RWPE1 (cell line): ENCODE data around the gene PIKFYVE.
"Not testable (repeated sequence)": the region's sequence is repeated elsewhere in the genome, so short reads cannot be mapped to it uniquely, and the experiment has no call there.

Experiments
- CTCF ChIA-PET: fragments of 350-600 bp; sonication (Branson Sonifier 250); formaldehyde crosslinking; extraction: SDS; loops from one replicate; lab custom pipeline; 2021; lab: Yijun Ruan, JAX
- POLR2A ChIA-PET: fragments of 400-600 bp; formaldehyde crosslinking; extraction: SDS; loops from one replicate; lab custom pipeline; 2020; ENCODE audit warnings: antibody characterized with exemption; ENCODE audit not compliant: low non-redundant PET; lab: Yijun Ruan, JAX
- DNase-seq: peaks from one replicate; pipeline ENCODE4 v3.0.0; 2012; ENCODE audit warnings: low spot score
- H3K27ac ChIP-seq: fragments of 450-650 bp; 2 replicates; pipeline ENCODE4 v1.5.1; 2017
- TF ChIP-seq, protein P1 (sequence below): fragments of 450-650 bp; conservative IDR thresholded peaks from 2 replicates; pipeline ENCODE4 v1.5.1; 2017; ENCODE audit warnings: low read depth, mild to moderate bottlenecking

PIKFYVE gene

DNA sequence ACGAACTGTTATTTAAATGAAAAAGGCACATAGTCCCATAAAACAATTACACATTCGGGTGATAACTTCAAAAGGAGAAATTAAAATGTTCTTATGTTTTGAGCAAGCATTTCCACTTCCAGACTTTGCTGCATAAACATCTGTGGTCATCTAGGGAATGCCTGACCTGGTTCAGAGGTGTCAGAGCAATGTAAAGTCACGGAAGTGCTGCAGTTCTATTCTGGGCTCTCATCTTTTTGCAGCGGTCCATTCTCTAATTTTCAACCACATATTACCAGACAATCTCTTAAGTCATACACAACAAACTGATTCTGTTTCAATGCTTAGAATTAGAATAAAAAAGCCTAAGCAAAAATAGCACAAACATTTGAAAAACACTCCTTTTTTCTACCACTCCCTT is 118.6 kb downstream of the PIKFYVE start:
- ChIA-PET CTCF (no interaction called here), POLR2A (no interaction called here)
- TF ChIP-seq, protein P1, sequence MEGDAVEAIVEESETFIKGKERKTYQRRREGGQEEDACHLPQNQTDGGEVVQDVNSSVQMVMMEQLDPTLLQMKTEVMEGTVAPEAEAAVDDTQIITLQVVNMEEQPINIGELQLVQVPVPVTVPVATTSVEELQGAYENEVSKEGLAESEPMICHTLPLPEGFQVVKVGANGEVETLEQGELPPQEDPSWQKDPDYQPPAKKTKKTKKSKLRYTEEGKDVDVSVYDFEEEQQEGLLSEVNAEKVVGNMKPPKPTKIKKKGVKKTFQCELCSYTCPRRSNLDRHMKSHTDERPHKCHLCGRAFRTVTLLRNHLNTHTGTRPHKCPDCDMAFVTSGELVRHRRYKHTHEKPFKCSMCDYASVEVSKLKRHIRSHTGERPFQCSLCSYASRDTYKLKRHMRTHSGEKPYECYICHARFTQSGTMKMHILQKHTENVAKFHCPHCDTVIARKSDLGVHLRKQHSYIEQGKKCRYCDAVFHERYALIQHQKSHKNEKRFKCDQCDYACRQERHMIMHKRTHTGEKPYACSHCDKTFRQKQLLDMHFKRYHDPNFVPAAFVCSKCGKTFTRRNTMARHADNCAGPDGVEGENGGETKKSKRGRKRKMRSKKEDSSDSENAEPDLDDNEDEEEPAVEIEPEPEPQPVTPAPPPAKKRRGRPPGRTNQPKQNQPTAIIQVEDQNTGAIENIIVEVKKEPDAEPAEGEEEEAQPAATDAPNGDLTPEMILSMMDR, result no peak
- no peak overlapping the region for H3K27ac ChIP-seq
- no peak for DNase-seq

DNA sequence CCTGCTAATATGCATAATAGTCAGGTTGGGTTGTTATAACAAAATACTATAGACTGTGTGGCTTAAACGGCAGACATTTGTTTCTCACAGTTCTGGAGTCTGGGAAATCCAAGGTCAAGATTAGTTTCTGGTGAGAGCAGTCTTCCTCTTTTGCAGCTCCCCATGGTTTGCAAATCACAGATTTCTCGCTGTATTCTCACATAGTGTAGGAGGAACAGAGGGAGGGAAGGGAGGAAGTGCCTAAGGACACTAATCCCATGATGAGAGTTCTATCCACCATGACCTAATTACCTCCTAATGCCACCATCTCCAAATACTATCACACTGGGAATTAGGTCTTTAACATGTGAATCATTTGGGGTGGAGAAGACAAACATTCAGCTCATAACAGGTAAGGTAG is 120.5 kb downstream of the PIKFYVE start:
- DNase-seq, result no peak
- H3K27ac ChIP-seq, result no peak overlapping the region
- POLR2A ChIA-PET, result no interaction called here
- TF ChIP-seq, protein P1, result no peak
- CTCF ChIA-PET, result no interaction called here

DNA sequence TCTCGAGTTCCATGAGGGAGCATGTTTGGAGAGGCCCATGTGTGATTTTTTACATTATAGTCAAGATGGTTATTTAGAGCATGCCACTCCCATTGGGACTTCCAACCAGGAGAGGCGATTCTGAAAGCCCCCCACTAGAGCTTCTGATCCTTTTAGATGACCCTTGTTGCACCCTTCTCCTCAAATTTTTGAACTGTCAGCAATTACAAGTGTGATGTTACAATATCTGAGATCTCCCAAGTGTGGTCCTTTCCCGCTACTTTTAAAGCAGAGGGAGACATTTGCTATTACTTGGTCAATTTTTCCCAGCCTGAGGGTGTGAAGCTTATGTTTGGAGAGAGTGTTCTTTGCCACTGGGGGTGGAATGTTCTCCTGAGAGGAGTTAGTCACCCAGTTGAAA is 123.9 kb downstream of the PIKFYVE start:
- CTCF ChIA-PET, result interaction anchor here (0.6 to 1.2 kb wide), 2 partner anchors 16 to 39 kb away, joined by 5 read pairs; no protein-coding TSS in a partner anchor
- DNase-seq, result no peak
- TF ChIP-seq, protein P1, result no peak

DNA sequence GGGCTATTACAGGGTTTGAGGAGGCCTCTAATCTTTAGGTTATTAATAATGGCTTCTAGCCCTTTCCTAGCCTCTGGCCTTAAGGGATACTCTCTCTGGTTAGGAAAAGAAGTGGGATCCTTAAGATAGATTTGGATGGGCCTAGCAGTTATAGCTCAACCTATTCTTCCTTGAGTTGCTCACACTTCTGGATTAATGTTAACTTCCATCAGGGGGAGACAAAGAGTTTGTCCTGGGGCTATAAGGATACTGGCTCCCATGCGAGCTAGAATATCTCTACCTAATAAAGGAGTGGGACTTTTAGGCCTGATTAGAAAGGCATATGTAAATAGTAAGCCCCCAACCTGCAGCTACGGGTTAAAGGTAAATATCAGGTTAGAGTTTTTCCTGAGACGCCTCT is 126.2 kb downstream of the PIKFYVE start:
- TF ChIP-seq, protein P1, result 0 out of 2 replicates have a peak, but pooled peaks have one; percentile 7
- ChIA-PET CTCF (interaction anchor here (0.6 kb wide), 2 partner anchors 667 to 811 kb away, joined by 3 to 7 read pairs; no protein-coding TSS in a partner anchor), POLR2A (interaction anchor here (0.6 kb wide), 1 partner anchor 8 kb away, joined by 3 read pairs; no protein-coding TSS in a partner anchor)
- H3K27ac ChIP-seq, result no peak overlapping the region
- no peak for DNase-seq

More for the DNA sequence above, 123.9 kb downstream of the PIKFYVE start:
- POLR2A ChIA-PET, result no interaction called here
- no peak overlapping the region for H3K27ac ChIP-seq

DNA sequence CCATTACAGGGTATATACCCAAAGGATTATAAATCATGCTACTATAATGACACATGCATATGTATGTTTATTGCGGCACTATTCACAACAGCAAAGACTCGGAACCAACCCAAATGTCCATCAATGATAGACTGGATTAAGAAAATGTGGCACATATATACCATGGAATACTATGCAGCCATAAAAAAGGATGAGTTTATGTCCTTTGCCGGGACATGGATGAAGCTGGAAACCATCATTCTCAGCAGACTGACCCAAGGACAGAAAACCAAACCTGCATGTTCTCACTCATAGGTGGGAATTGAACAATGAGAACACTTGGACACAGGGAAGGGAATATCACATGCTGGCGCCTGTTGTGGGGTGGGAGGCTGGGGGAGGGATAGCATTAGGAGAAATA is 130.7 kb downstream of the PIKFYVE start:
- H3K27ac ChIP-seq, CTCF ChIA-PET, POLR2A ChIA-PET, DNase-seq: not testable (repeated sequence)

DNA sequence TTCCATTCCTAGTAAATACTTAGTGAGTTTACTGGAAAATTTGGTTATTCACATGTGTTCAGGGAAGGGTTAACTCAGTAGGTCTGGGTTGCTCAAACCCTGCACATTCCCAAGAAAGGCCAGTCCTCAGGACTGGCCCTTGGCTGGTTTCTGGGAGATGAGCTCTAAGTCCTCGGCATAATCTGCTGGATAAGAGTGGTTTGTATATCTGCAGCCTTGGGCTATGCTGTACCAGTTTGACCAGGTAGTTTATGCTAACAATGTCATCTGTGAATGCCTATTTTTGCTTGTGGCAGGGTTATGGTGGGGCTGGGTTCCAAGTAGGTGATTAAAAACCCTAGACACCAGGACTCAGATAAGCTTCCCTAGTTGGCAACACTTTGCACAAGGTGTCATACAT is 133.1 kb downstream of the PIKFYVE start:
- no peak for DNase-seq
- ChIA-PET POLR2A (no interaction called here), CTCF (interaction anchor here (0.6 kb wide), 1 partner anchor 249 kb away, joined by 3 read pairs; no protein-coding TSS in a partner anchor)
- no peak overlapping the region for H3K27ac ChIP-seq
- TF ChIP-seq, protein P1, result no peak
